GM12892 (cell line): ENCODE measurements around the gene TEX22.

Experiments
- POLR2A ChIP-seq: IDR thresholded peaks from 2 replicates; pipeline ENCODE4 v1.6.1; 2011; ENCODE audit warnings: low read depth, low read length, control low read depth
- POLR2AphosphoS5 ChIP-seq: IDR thresholded peaks from 2 replicates; pipeline ENCODE4 v1.6.1; 2011; ENCODE audit warnings: low read depth, low read length, control low read depth

- TF ChIP-seq POLR2AphosphoS5 (no peak), POLR2A (no peak)
Measured at GRCh38 chr14:105421723-105422615, 23.6 kb downstream of the TEX22 start.
